Endometrium (tissue), 2 donors: ENCODE results near the gene HMGA1.
"Not testable (repeated sequence)": the region's sequence is repeated elsewhere in the genome, so short reads cannot be mapped to it uniquely, and the experiment has no call there.

ENCODE experiments used
- FAIRE-seq: peaks from 2 replicates; lab custom pipeline; 2012; peaks lifted over from hg19 to GRCh38; lab: Jason Lieb, UNC
- donor health status: control.
- donor health status: control.

HMGA1 gene

GRCh38 chr6:34260576-34261267 lies 24.0 kb downstream of the HMGA1 start:
- FAIRE-seq: no peak

GRCh38 chr6:34263484-34263883 lies 26.8 kb downstream of the HMGA1 start:
- not testable (repeated sequence) for FAIRE-seq

- FAIRE-seq: no peak
Measured at GRCh38 chr6:34267746-34268145, 31.1 kb downstream of the HMGA1 start.

GRCh38 chr6:34269132-34269531 lies 32.5 kb downstream of the HMGA1 start:
- FAIRE-seq: not testable (repeated sequence)

GRCh38 chr6:34269658-34270341 lies 33.1 kb downstream of the HMGA1 start:
- FAIRE-seq: not testable (repeated sequence)

GRCh38 chr6:34272013-34272926 lies 35.6 kb downstream of the HMGA1 start:
- FAIRE-seq: no peak

- FAIRE-seq: no peak
Measured at GRCh38 chr6:34273242-34273805, 36.7 kb downstream of the HMGA1 start.

- no peak for FAIRE-seq
Measured at GRCh38 chr6:34274129-34274528, 37.5 kb downstream of the HMGA1 start.

- FAIRE-seq: no peak
Measured at GRCh38 chr6:34275128-34275804, 38.6 kb downstream of the HMGA1 start.

GRCh38 chr6:34276191-34276590 lies 39.5 kb downstream of the HMGA1 start:
- FAIRE-seq: no peak

- FAIRE-seq: no peak
Measured at GRCh38 chr6:34276881-34277762, 40.4 kb downstream of the HMGA1 start.

- FAIRE-seq: no peak
Measured at GRCh38 chr6:34277763-34278112, 41.1 kb downstream of the HMGA1 start.

GRCh38 chr6:34278833-34279232 lies 42.2 kb downstream of the HMGA1 start:
- FAIRE-seq: no peak

GRCh38 chr6:34280216-34280615 lies 43.5 kb downstream of the HMGA1 start:
- FAIRE-seq: no peak

GRCh38 chr6:34281702-34282334 lies 45.1 kb downstream of the HMGA1 start:
- FAIRE-seq: no peak

- peak; percentile 78 for FAIRE-seq
Measured at GRCh38 chr6:34284563-34285447, 48.1 kb downstream of the HMGA1 start.

GRCh38 chr6:34285448-34286164 lies 48.9 kb downstream of the HMGA1 start:
- FAIRE-seq: no peak

- no peak for FAIRE-seq
Measured at GRCh38 chr6:34288581-34288980, 51.9 kb downstream of the HMGA1 start.

- no peak for FAIRE-seq
Measured at GRCh38 chr6:34289137-34289536, 52.5 kb downstream of the HMGA1 start.
